ENCODE results near the gene PCTP. TPM values are rescaled to one million over a fixed set of nuclear protein-coding genes. Genes with fewer than 3 reads are reported as not detected.

PCTP gene
- total RNA-seq, 1 donor from 2014 or later = 24.0 TPM

- no peak for DNase-seq (ENCODE audit: low read depth)
Measured at GRCh38 chr17:55727275-55727674, 23.6 kb upstream of the PCTP start.

GRCh38 chr17:55727920-55728319 lies 22.9 kb upstream of the PCTP start:
- no peak for DNase-seq (ENCODE audit: low read depth)

GRCh38 chr17:55728361-55728760 lies 22.5 kb upstream of the PCTP start:
- no peak for DNase-seq (ENCODE audit: low read depth)

- DNase-seq (ENCODE audit: low read depth) = no peak
Measured at GRCh38 chr17:55728833-55729232, 22.0 kb upstream of the PCTP start.

- no peak for DNase-seq (ENCODE audit: low read depth)
Measured at GRCh38 chr17:55729484-55729883, 21.4 kb upstream of the PCTP start.

- no peak for DNase-seq (ENCODE audit: low read depth)
Measured at GRCh38 chr17:55730380-55730779, 20.5 kb upstream of the PCTP start.

- DNase-seq (ENCODE audit: low read depth) = peak; percentile 36
Measured at GRCh38 chr17:55730808-55731207, 20.0 kb upstream of the PCTP start.

GRCh38 chr17:55731586-55732250 lies 19.1 kb upstream of the PCTP start:
- DNase-seq (ENCODE audit: low read depth) = no peak

GRCh38 chr17:55734128-55734781 lies 16.6 kb upstream of the PCTP start:
- DNase-seq (ENCODE audit: low read depth) = no peak

- DNase-seq (ENCODE audit: low read depth) = peak; percentile 61
Measured at GRCh38 chr17:55735731-55736405, 15.0 kb upstream of the PCTP start.

- DNase-seq (ENCODE audit: low read depth) = no peak
Measured at GRCh38 chr17:55737976-55738501, 12.8 kb upstream of the PCTP start.

GRCh38 chr17:55740511-55741355 lies 10.1 kb upstream of the PCTP start:
- DNase-seq (ENCODE audit: low read depth) = no peak

- no peak for DNase-seq (ENCODE audit: low read depth)
Measured at GRCh38 chr17:55741356-55741700, 9.5 kb upstream of the PCTP start.

- DNase-seq (ENCODE audit: low read depth) = no peak
Measured at GRCh38 chr17:55742272-55743102, 8.4 kb upstream of the PCTP start.

- peak; percentile 72 for DNase-seq (ENCODE audit: low read depth)
Measured at GRCh38 chr17:55743103-55743679, 7.7 kb upstream of the PCTP start.

- DNase-seq (ENCODE audit: low read depth) = no peak
Measured at GRCh38 chr17:55745258-55745657, 5.6 kb upstream of the PCTP start.

- no peak for DNase-seq (ENCODE audit: low read depth)
Measured at GRCh38 chr17:55746466-55746865, 4.4 kb upstream of the PCTP start.

GRCh38 chr17:55747209-55747608 lies 3.6 kb upstream of the PCTP start:
- DNase-seq (ENCODE audit: low read depth) = no peak

- no peak for DNase-seq (ENCODE audit: low read depth)
Measured at GRCh38 chr17:55748841-55749240, 2.0 kb upstream of the PCTP start.

- DNase-seq (ENCODE audit: low read depth) = no peak
Measured at GRCh38 chr17:55749985-55750384, 866 bp upstream of the PCTP start.

Data from renal cortical epithelial cell (primary cell).